GM21619 (cell line): ENCODE measurements around the gene RSL1D1.
A peak's percentile ranks its signal among the peaks of the same experiment; 100 is the strongest.
"Not testable (repeated sequence)": the region's sequence is repeated elsewhere in the genome, so short reads cannot be mapped to it uniquely, and the experiment has no call there.

Experiments used
- ATAC-seq: cut with Tn5 transposase; IDR thresholded peaks from one replicate; pipeline ENCODE4 v1.9.1; 2021; ENCODE audit not compliant: unreplicated experiment

RSL1D1 gene

GRCh38 chr16:11799509-11800381 is 51.6 kb downstream of the RSL1D1 start:
- no peak for ATAC-seq

GRCh38 chr16:11799017-11799381 is 52.3 kb downstream of the RSL1D1 start:
- no peak for ATAC-seq

GRCh38 chr16:11797957-11798299 is 53.4 kb downstream of the RSL1D1 start:
- ATAC-seq, result no peak

GRCh38 chr16:11797166-11797956 is 54.0 kb downstream of the RSL1D1 start, which contains the start of gene ZC3H7A:
Gene ZC3H7A, minus strand, starts transcription at chr16:11797258. Its CDS starts 14,904 bp downstream, at chr16:11782354.
- peak; percentile 94 for ATAC-seq

GRCh38 chr16:11796227-11797165 is 54.8 kb downstream of the RSL1D1 start:
- no peak for ATAC-seq

- no peak for ATAC-seq
Observed at GRCh38 chr16:11795887-11796226, 55.5 kb downstream of the RSL1D1 start.

GRCh38 chr16:11794996-11795886 is 56.1 kb downstream of the RSL1D1 start:
- ATAC-seq, result no peak

- ATAC-seq, result no peak
Observed at GRCh38 chr16:11794447-11794846, 56.9 kb downstream of the RSL1D1 start.

GRCh38 chr16:11793840-11794239 is 57.5 kb downstream of the RSL1D1 start:
- ATAC-seq, result no peak

GRCh38 chr16:11792410-11793241 is 58.7 kb downstream of the RSL1D1 start:
- no peak for ATAC-seq

- ATAC-seq, result no peak
Observed at GRCh38 chr16:11791144-11791828, 60.1 kb downstream of the RSL1D1 start.

GRCh38 chr16:11788914-11789313 is 62.4 kb downstream of the RSL1D1 start:
- no peak for ATAC-seq

- not testable (repeated sequence) for ATAC-seq
Observed at GRCh38 chr16:11784980-11785599, 66.3 kb downstream of the RSL1D1 start.

- ATAC-seq, result not testable (repeated sequence)
Observed at GRCh38 chr16:11784381-11784780, 67.0 kb downstream of the RSL1D1 start.

- no peak for ATAC-seq
Observed at GRCh38 chr16:11784038-11784369, 67.3 kb downstream of the RSL1D1 start.
